ENCODE results near the gene COL6A2. TPM values are rescaled to one million over a fixed set of nuclear protein-coding genes. Genes with fewer than 3 reads are reported as not detected.
A peak's percentile ranks its signal among the peaks of the same experiment; 100 is the strongest.

COL6A2 gene
- total and polyA plus RNA-seq, 2 experiments from 2014 or later = 28.4 to 89.2 TPM

- DNase-seq (ENCODE audit: low spot score) = no peak
- no peaks in the 10 kb centered on the region for H4K20me1 ChIP-seq (replicated peaks; ENCODE audit: insufficient read depth)
- no peaks in the 10 kb centered on the region; the same call in 2 of the 3 replicates for H3K36me3 Mint-ChIP-seq (ENCODE audit: low read depth)
- H3K9me3 Mint-ChIP-seq = no peaks in the 10 kb centered on the region
- H3K4me1 Mint-ChIP-seq = peaks cover 7% of the 10 kb centered on the region
- no peak overlapping the region for H3K27ac Mint-ChIP-seq
- H3K4me2 ChIP-seq = no peak overlapping the region
- H3K4me1 ChIP-seq (ENCODE audit: insufficient read depth) = no peaks in the 10 kb centered on the region
- no peak overlapping the region for H3K27ac ChIP-seq (ENCODE audit: low read depth)
- TF ChIP-seq ETS1 (IDR thresholded peaks at IDR 0.05) (no peak), POLR2AphosphoS5 (IDR thresholded peaks at IDR 0.05; ENCODE audit: low read depth) (peak; percentile 24; the same call in 1 of the 2 replicates)
- H3K79me2 ChIP-seq (replicated peaks; ENCODE audit: insufficient read depth) = no peaks in the 10 kb centered on the region
- no peak overlapping the region for H3K4me3 ChIP-seq
- H2AFZ ChIP-seq = no peak overlapping the region
- H3K27me3 ChIP-seq (ENCODE audit: insufficient read depth) = no peaks in the 10 kb centered on the region
- no peaks in the 10 kb centered on the region for H3K36me3 ChIP-seq (ENCODE audit: insufficient read depth)
- H3F3A ChIP-seq (replicated peaks; ENCODE audit: low read depth) = no peaks in the 10 kb centered on the region
- no peaks in the 10 kb centered on the region for H3K9me2 ChIP-seq (ENCODE audit: insufficient read depth)
- no peak for ATAC-seq
- H3K4me3 Mint-ChIP-seq = no peak overlapping the region
- H3K27me3 Mint-ChIP-seq (ENCODE audit: insufficient read depth, low read depth, poor library complexity) = peaks cover 8% of the 10 kb centered on the region
Measured at GRCh38 chr21:46131838-46132651, 34.1 kb downstream of the COL6A2 start.

GRCh38 chr21:46135782-46136395, 38.0 kb downstream of the COL6A2 start:
- H3K27me3 Mint-ChIP-seq (ENCODE audit: insufficient read depth, low read depth, poor library complexity) = peaks cover 2% of the 10 kb centered on the region
- Histone ChIP-seq H3K79me2 (replicated peaks; ENCODE audit: insufficient read depth) (no peaks in the 10 kb centered on the region), H3K4me3 (no peak overlapping the region), H4K20me1 (replicated peaks; ENCODE audit: insufficient read depth) (no peaks in the 10 kb centered on the region), H3K27ac (ENCODE audit: low read depth) (no peak overlapping the region), H3K36me3 (ENCODE audit: insufficient read depth) (no peaks in the 10 kb centered on the region), H3K27me3 (ENCODE audit: insufficient read depth) (no peaks in the 10 kb centered on the region), H3F3A (replicated peaks; ENCODE audit: low read depth) (no peaks in the 10 kb centered on the region), H3K9me2 (ENCODE audit: insufficient read depth) (no peaks in the 10 kb centered on the region), H3K4me1 (ENCODE audit: insufficient read depth) (no peaks in the 10 kb centered on the region), H3K4me2 (no peak overlapping the region), H2AFZ (no peak overlapping the region)
- ATAC-seq = no peak
- no peaks in the 10 kb centered on the region for H3K9me3 Mint-ChIP-seq
- H3K4me3 Mint-ChIP-seq = no peak overlapping the region
- no peak overlapping the region for H3K27ac Mint-ChIP-seq
- H3K4me1 Mint-ChIP-seq = peaks cover 3% of the 10 kb centered on the region; the same call in 1 of the 3 replicates
- H3K36me3 Mint-ChIP-seq (ENCODE audit: low read depth) = no peaks in the 10 kb centered on the region; the same call in 1 of the 3 replicates
- no peak for DNase-seq (ENCODE audit: low spot score)
- TF ChIP-seq ETS1 (IDR thresholded peaks at IDR 0.05) = no peak
- TF ChIP-seq JUNB (IDR thresholded peaks at IDR 0.05; ENCODE audit: unreplicated experiment) = no peak
- no peak for TF ChIP-seq ZNF114 (CRISPR knock-in tag; IDR thresholded peaks at IDR 0.05)
- no peak for TF ChIP-seq CTCF (conservative IDR thresholded peaks at IDR 0.05; ENCODE audit: low read depth in 2 of 2)
- TF ChIP-seq EZH2 (IDR thresholded peaks at IDR 0.05; ENCODE audit: low read depth, unreplicated experiment) = no peak
- no peak for TF ChIP-seq ZNF462 (CRISPR knock-in tag; IDR thresholded peaks at IDR 0.05)
- TF ChIP-seq ZNF331 (CRISPR knock-in tag; IDR thresholded peaks at IDR 0.05; ENCODE audit: low read depth) = no peak
- TF ChIP-seq EZH2phosphoT487 (IDR thresholded peaks at IDR 0.05; ENCODE audit: unreplicated experiment) = no peak
- TF ChIP-seq STAT1 (IDR thresholded peaks at IDR 0.05; ENCODE audit: unreplicated experiment) = no peak

Data from GM23338 (cell line).